K562 (cell line): Measurements from ENCODE around the gene TREH. TPM values are rescaled to one million over a fixed set of nuclear protein-coding genes. Genes with fewer than 3 reads are reported as not detected.

Experiments
- ATF2 ChIP-seq: sonication (generic); formaldehyde crosslinking; IDR thresholded peaks from 2 replicates; pipeline ENCODE4 v1.8.1; 2022; ENCODE audit warnings: missing genetic modification reagents
- EGR1 ChIP-seq: fragments of 450-650 bp; conservative IDR thresholded peaks from 2 replicates; pipeline ENCODE4 v1.6.1; 2017; ENCODE audit warnings: mild to moderate bottlenecking
- JUNB ChIP-seq: fragments of 450-650 bp; formaldehyde crosslinking; conservative IDR thresholded peaks from 2 replicates; pipeline ENCODE4 v1.4.0; 2020; ENCODE audit warnings: mild to moderate bottlenecking
- KAT8 ChIP-seq: fragments of 450-650 bp; IDR thresholded peaks from 2 replicates; pipeline ENCODE4 v1.6.1; 2016; ENCODE audit warnings: low read depth, mild to moderate bottlenecking
- MNT ChIP-seq, 2 experiments: fragments of 450-650 bp; conservative IDR thresholded peaks; 2 replicates each; pipeline ENCODE4 v1.6.1; 2017; ENCODE audit warnings: mild to moderate bottlenecking in 2 of 2, moderate library complexity in 2 of 2
- NFATC3 ChIP-seq: fragments of 450-650 bp; IDR thresholded peaks from 2 replicates; pipeline ENCODE4 v1.6.1; 2017; ENCODE audit warnings: mild to moderate bottlenecking
- RNF219 ChIP-seq: fragments of 250-450 bp; sonication (Bioruptor Pico); IDR thresholded peaks from 2 replicates; pipeline ENCODE4 v1.5.0; 2022; ENCODE audit warnings: mild to moderate bottlenecking
- SMC3 ChIP-seq: conservative IDR thresholded peaks from 2 replicates; pipeline ENCODE4 v1.6.1; 2011; ENCODE audit warnings: low read depth, low read length, improper control_type of control experiment; ENCODE audit not compliant: insufficient read depth
- SNRNP70 ChIP-seq: fragments of 200-400 bp; formaldehyde crosslinking; optimal IDR thresholded peaks from 2 replicates; pipeline ENCODE3; 2017; ENCODE audit warnings: low read depth, low read length
- TEAD1 ChIP-seq, 2 experiments: fragments of 450-650 bp in 1 of 2; sonication (generic) in 1 of 2; formaldehyde crosslinking; IDR thresholded peaks; 2 replicates each; pipeline versions ENCODE4 v1.4.0 to v1.8.0; 2020 to 2022; ENCODE audit warnings: mild to moderate bottlenecking in 2 of 2, missing genetic modification reagents in 1 of 2
- XRCC3 ChIP-seq: fragments of 450-650 bp; IDR thresholded peaks from 2 replicates; pipeline ENCODE4 v1.6.1; 2017; ENCODE audit warnings: mild to moderate bottlenecking, moderate library complexity
- ZNF165 ChIP-seq: fragments of 250-450 bp; sonication (Bioruptor Pico); IDR thresholded peaks from 2 replicates; pipeline ENCODE4 v1.4.0; 2020; ENCODE audit warnings: borderline replicate concordance
- ZNF23 ChIP-seq: fragments of 250-450 bp; sonication (Bioruptor Pico); IDR thresholded peaks from 2 replicates; pipeline ENCODE4 v1.4.0; 2020; ENCODE audit warnings: mild to moderate bottlenecking
- ZNF655 ChIP-seq: fragments of 250-450 bp; sonication (Bioruptor Pico); IDR thresholded peaks from 2 replicates; pipeline ENCODE4 v1.5.0; 2021
- polyA plus RNA-seq, 8 experiments: library from polyadenylated mRNA; depleted of rRNA in 4 of 8; stranded (reverse) in 5 of 8; unstranded in 3 of 8; fragments of >200 nt; fragmentation: Nextera tagmentation in 2 of 8; fragmentation: Illumina TruSeq in 1 of 8; extraction: Ambion mirVana in 2 of 8; extraction: Trizol in 1 of 8; gene quantifications; 2 replicates each; pipeline versions ENCODE4 v1.2.1 to v1.2.3, GENCODE V29; 2011 to 2014; ENCODE audit warnings: inconsistent platforms in 1 of 8, missing spikeins in 1 of 8
- total RNA-seq, 7 experiments: library from RNA; depleted of rRNA in 6 of 7; stranded (reverse); fragments of >200 nt in 6 of 7; fragmentation: Illumina TruSeq in 2 of 7; extraction: Trizol in 2 of 7; gene quantifications; 2 replicates each; pipeline versions ENCODE4 v1.2.1 to v1.2.3, GENCODE V29; 2011 to 2021; ENCODE audit warnings: low replicate concordance in 1 of 7
- TF ChIP-seq, protein P1 (sequence below): fragments of 250-450 bp; sonication (Bioruptor Pico); IDR thresholded peaks from 2 replicates; pipeline ENCODE4 v1.9.0; 2021; ENCODE audit warnings: mild to moderate bottlenecking, inconsistent platforms
- TF ChIP-seq, protein P2 (sequence below): fragments of 450-650 bp; IDR thresholded peaks from 2 replicates; pipeline ENCODE4 v1.6.1; 2016
- TF ChIP-seq, protein P3 (sequence below): fragments of 450-650 bp; IDR thresholded peaks from 2 replicates; pipeline ENCODE4 v1.6.1; 2016; ENCODE audit warnings: missing biosample characterization, missing genetic modification characterization

Gene TREH
- total and polyA plus RNA-seq, 9 of the 15 experiments (the other 6 are each of a cell fraction or from before 2014, with no cell fraction given), result 0.09 to 0.20 (median 0.11) TPM; not detected in 6

- no peak for TF ChIP-seq TEAD1 (CRISPR knock-in tag; IDR thresholded peaks at IDR 0.05)
- TF ChIP-seq SMC3, result no peak
- TF ChIP-seq, protein P1, sequence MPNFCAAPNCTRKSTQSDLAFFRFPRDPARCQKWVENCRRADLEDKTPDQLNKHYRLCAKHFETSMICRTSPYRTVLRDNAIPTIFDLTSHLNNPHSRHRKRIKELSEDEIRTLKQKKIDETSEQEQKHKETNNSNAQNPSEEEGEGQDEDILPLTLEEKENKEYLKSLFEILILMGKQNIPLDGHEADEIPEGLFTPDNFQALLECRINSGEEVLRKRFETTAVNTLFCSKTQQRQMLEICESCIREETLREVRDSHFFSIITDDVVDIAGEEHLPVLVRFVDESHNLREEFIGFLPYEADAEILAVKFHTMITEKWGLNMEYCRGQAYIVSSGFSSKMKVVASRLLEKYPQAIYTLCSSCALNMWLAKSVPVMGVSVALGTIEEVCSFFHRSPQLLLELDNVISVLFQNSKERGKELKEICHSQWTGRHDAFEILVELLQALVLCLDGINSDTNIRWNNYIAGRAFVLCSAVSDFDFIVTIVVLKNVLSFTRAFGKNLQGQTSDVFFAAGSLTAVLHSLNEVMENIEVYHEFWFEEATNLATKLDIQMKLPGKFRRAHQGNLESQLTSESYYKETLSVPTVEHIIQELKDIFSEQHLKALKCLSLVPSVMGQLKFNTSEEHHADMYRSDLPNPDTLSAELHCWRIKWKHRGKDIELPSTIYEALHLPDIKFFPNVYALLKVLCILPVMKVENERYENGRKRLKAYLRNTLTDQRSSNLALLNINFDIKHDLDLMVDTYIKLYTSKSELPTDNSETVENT (CRISPR knock-in tag), result no peak
- TF ChIP-seq ZNF23 (CRISPR knock-in tag), result no peak
- TF ChIP-seq, protein P2, sequence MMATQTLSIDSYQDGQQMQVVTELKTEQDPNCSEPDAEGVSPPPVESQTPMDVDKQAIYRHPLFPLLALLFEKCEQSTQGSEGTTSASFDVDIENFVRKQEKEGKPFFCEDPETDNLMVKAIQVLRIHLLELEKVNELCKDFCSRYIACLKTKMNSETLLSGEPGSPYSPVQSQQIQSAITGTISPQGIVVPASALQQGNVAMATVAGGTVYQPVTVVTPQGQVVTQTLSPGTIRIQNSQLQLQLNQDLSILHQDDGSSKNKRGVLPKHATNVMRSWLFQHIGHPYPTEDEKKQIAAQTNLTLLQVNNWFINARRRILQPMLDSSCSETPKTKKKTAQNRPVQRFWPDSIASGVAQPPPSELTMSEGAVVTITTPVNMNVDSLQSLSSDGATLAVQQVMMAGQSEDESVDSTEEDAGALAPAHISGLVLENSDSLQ, result peak; percentile 63
- TF ChIP-seq SNRNP70, result no peak
- TF ChIP-seq ATF2, result no peak
- no peak for TF ChIP-seq ZNF165
- no peak for TF ChIP-seq ZNF655 (CRISPR knock-in tag)
- TF ChIP-seq, protein P3, sequence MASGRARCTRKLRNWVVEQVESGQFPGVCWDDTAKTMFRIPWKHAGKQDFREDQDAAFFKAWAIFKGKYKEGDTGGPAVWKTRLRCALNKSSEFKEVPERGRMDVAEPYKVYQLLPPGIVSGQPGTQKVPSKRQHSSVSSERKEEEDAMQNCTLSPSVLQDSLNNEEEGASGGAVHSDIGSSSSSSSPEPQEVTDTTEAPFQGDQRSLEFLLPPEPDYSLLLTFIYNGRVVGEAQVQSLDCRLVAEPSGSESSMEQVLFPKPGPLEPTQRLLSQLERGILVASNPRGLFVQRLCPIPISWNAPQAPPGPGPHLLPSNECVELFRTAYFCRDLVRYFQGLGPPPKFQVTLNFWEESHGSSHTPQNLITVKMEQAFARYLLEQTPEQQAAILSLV (tag), result no peak
- TF ChIP-seq MNT (conservative IDR thresholded peaks at IDR 0.05), result no peak; a peak in 1 of 4 replicates
- TF ChIP-seq XRCC3, result no peak
- no peak for TF ChIP-seq JUNB (CRISPR knock-in tag)
- no peak for TF ChIP-seq RNF219
- no peak for TF ChIP-seq KAT8
- TF ChIP-seq NFATC3, result no peak
- TF ChIP-seq EGR1, result peak; percentile 82
Observed at GRCh38 chr11:118715837-118716260, 36.4 kb upstream of the TREH start (continued).
